GM10248 (cell line): ENCODE data around the gene TRERF1.

ENCODE experiments used
- CTCF ChIA-PET: fragments of 300-600 bp; sonication (Branson Sonifier 250); formaldehyde crosslinking; extraction: SDS; loops from one replicate; lab custom pipeline; 2021; ENCODE audit warnings: antibody characterized with exemption; lab: Yijun Ruan, JAX
- POLR2A ChIA-PET: fragments of 350-650 bp; sonication (Branson Sonifier 250); formaldehyde crosslinking; extraction: SDS; loops from one replicate; lab custom pipeline; 2020; ENCODE audit warnings: antibody characterized with exemption; lab: Yijun Ruan, JAX
- DNase-seq: peaks from one replicate; pipeline ENCODE4 v3.0.0; 2012; ENCODE audit errors: extremely low spot score
- TF ChIP-seq, protein P1 (sequence below): IDR thresholded peaks from 2 replicates; pipeline ENCODE4 v1.5.1; 2012; ENCODE audit warnings: mild to moderate bottlenecking, low read depth; ENCODE audit errors: extremely low read depth, missing control alignments, control extremely low read depth

TRERF1 gene

GRCh38 chr6:42269553-42269952, 182.2 kb downstream of the TRERF1 start:
- CTCF ChIA-PET = interaction anchor here (1.3 kb wide), 2 partner anchors 278 to 295 kb away, joined by 3 to 4 read pairs; partner anchors contain the start of gene UBR2
- DNase-seq = peak; percentile 86
- TF ChIP-seq, protein P1, sequence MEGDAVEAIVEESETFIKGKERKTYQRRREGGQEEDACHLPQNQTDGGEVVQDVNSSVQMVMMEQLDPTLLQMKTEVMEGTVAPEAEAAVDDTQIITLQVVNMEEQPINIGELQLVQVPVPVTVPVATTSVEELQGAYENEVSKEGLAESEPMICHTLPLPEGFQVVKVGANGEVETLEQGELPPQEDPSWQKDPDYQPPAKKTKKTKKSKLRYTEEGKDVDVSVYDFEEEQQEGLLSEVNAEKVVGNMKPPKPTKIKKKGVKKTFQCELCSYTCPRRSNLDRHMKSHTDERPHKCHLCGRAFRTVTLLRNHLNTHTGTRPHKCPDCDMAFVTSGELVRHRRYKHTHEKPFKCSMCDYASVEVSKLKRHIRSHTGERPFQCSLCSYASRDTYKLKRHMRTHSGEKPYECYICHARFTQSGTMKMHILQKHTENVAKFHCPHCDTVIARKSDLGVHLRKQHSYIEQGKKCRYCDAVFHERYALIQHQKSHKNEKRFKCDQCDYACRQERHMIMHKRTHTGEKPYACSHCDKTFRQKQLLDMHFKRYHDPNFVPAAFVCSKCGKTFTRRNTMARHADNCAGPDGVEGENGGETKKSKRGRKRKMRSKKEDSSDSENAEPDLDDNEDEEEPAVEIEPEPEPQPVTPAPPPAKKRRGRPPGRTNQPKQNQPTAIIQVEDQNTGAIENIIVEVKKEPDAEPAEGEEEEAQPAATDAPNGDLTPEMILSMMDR = no peak
- POLR2A ChIA-PET = no interaction called here

DNA sequence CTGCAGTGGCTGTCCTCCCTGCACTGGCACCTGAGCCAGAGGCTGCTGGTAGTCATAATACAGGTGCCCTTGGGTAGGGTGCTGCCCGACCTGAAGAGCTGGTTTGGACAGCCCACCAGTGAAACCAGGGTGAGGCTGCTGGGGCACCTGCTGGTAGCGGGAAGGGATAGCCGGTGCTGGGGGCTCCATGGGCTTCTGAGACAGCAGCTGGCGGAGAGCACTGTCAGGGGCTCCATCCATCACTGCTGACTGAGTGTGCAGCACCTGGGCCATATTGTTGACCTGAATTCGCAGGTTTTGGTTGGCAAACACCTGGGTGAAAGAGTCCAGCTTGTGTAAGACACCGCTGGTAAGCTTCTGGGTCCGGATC, 182.9 kb downstream of the TRERF1 start:
- CTCF ChIA-PET = interaction anchor here (0.8 to 1.5 kb wide), 4 partner anchors 193 to 292 kb away, joined by 3 to 6 read pairs (median 4); no protein-coding TSS in a partner anchor
- no peak for DNase-seq
- TF ChIP-seq, protein P1 = no peak
- POLR2A ChIA-PET = no interaction called here

DNA sequence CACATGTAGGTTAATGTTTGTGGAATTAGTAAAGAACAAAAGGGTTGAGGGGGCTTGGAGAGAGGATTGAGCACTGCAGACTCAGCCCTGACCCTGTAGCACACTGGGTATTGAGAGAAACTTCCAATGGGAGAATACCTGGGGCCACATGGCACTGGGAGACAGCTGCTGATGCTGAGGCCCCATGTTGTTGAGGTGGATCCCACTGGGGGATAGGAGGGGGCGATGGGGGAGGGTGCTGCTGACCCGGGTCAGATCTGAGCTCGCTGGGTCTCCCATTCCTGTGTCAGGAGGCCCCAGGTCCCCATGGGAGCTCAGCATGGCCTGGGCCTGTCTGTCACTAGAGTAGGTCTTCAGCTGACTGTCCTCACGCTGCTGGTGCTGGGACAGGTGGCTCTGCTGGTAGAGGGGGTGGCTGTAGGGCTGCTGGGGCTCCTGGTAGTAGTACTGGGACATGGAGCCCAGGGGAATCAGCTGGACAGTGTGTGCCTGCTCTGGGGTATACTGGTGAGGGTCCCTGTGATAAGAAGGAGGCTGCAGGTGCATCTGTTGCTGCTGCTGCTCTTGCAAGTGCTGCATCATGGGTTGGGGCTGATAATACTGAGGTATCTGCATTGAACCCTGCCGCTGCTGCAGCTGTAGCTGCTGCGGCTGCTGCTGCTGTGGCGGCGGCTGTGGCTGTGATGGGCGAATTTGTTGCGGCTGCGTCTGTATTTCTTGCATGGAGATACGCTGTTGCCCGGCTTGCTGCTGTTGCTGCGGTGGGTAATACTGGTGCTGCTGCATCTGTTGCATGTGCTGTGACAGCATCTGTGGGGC, 183.5 kb downstream of the TRERF1 start:
- ChIA-PET POLR2A (no interaction called here), CTCF (interaction anchor here (0.8 to 1.5 kb wide), 4 partner anchors 124 to 293 kb away, joined by 3 to 6 read pairs (median 3); no protein-coding TSS in a partner anchor)
- TF ChIP-seq, protein P1 = no peak
- DNase-seq = no peak

- ChIA-PET POLR2A (no interaction called here), CTCF (no interaction called here)
- DNase-seq = no peak
- TF ChIP-seq, protein P1 = no peak
Measured at GRCh38 chr6:42266538-42266937, 185.2 kb downstream of the TRERF1 start.

DNA sequence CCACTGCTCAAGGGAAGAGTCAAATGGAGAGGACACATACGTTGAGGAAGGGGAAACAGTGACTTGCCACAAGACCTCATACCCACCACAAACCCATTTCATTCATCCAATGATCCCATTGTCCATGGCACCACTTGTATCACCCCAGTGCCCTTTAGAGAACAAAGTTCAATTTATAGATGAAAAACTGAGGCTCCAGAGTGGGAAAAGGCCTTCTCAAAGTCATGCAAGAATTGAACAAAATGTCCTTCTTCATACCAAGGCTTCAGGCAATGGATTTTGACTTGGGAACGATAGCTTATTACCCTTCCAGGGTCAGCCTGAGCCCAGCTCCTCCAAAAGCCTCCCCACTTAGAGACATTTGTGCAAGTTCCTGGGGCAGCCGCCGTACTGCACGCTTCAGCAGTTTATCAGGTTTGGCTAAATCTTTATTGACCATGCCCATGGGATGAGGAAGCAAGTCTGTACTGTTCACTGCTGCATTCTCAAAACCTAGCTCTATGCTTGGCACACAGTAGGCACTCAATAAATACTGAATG, 186.8 kb downstream of the TRERF1 start:
- TF ChIP-seq, protein P1 = no peak
- ChIA-PET POLR2A (no interaction called here), CTCF (interaction anchor here (8.5 kb wide), 1 partner anchor 282 kb away, joined by 107 read pairs; no protein-coding TSS in a partner anchor)
- DNase-seq = no peak

- no peak for DNase-seq
- TF ChIP-seq, protein P1 = no peak
- POLR2A ChIA-PET = no interaction called here
- CTCF ChIA-PET = interaction anchor here (1.3 to 8.5 kb wide), 2 partner anchors 22 to 282 kb away, joined by 4 to 107 read pairs; no protein-coding TSS in a partner anchor
Measured at GRCh38 chr6:42264162-42264851, 187.4 kb downstream of the TRERF1 start.
